NCI-H2029 treated with DMSO at 0.1 percent for 48 hours (cell line): ENCODE results near the gene UGT1A7.
"Not testable (repeated sequence)": the region's sequence is repeated elsewhere in the genome, so short reads cannot be mapped to it uniquely, and the experiment has no call there.

Experiments used
- DNase-seq: peaks from one replicate; lab custom pipeline; 2025; lab: John Stamatoyannopoulos, UW

Gene UGT1A7

GRCh38 chr2:233681521-233682099 is at the start of gene UGT1A7:
UGT1A7 (plus strand) TSS chr2:233681901; CDS start chr2:233681938, 37 bp downstream.
- no peak for DNase-seq

- DNase-seq = not testable (repeated sequence)
Measured at GRCh38 chr2:233636306-233636705, 45.4 kb upstream of the UGT1A7 start, which contains the start of gene UGT1A10. UGT1A10 (plus strand) TSS chr2:233636448; CDS start chr2:233636523, 75 bp downstream.

- no peak for DNase-seq
Measured at GRCh38 chr2:233638836-233639235, 42.9 kb upstream of the UGT1A7 start.

DNA sequence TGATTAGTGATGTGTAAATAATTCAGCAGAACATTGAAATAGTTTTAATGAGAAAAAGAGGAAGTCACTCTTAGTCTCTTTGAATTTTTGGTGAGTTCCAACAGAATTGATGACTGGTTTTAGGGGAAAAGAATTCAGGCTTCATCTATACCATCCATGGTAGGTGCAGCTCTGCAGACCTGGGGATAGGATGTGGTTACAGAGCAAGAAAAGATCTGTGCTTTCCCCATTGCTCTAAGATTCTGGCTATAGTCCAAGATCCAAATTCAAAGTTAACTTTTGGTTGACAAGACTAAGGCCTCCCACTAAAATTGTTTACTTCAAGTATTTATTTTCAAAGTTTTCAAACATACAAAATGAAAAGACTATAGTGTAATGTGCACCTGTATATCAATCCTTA is 41.8 kb upstream of the UGT1A7 start:
- no peak for DNase-seq

DNA sequence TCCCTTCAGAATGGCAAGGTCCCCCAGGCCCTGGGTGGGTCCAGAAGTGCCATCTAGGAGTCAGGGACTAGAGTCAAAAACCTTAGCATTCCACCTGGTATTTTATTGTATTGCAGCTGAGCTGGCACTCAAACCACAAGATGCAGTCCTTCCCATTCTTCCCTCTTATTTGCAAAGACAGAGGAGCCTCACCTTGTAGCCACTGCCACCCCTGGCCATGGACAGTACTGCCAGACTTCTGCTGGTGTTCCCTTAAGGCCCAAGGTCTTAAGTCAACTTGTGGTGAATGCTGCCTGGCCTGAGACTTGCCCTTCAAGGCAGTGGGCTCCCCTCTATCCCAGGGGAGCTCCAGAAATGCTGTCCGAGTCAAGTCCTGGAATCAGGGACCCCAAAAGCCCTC is 38.6 kb upstream of the UGT1A7 start:
- no peak for DNase-seq

- DNase-seq = not testable (repeated sequence)
Measured at GRCh38 chr2:233646033-233646432, 35.7 kb upstream of the UGT1A7 start.

DNA sequence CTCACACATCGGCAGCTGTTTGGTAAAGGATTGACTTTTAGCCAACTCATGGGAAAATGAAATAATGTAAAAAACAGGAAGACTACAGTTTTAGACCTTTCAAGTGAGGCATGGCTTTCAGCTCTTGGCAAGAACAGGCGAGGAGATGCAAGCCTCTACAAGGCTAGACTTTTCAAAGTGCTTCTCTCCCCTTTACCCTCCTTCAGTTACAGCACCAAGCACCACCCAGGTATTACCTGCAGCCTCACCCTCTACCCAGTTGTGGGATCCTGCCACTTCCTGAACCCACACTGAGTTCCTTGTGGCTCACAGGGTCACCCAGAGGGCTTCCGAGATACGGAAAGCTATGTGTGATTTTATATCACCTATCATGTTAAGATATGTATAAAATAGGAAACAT is 30.7 kb upstream of the UGT1A7 start:
- DNase-seq = no peak

DNA sequence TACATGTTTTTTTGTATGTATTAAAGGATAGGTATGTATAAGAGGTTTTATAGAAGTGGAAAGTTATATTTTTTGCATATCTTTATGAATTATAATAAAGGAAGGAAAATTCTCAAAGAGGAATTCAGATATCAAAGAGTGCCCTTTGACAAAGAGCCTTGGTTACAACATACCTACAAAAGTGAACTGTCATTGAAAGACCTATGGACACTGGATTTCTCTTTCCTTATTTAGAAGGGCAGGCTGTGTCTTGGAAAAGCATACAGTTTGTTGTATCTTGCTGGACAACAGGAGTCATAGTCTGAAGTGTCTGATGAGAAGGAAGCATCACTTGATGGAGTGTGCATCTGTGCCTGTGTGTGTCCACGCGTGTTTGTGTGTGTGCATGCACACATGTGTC is 30.3 kb upstream of the UGT1A7 start:
- no peak for DNase-seq

GRCh38 chr2:233654501-233654900 is 27.2 kb upstream of the UGT1A7 start:
- no peak for DNase-seq

DNA sequence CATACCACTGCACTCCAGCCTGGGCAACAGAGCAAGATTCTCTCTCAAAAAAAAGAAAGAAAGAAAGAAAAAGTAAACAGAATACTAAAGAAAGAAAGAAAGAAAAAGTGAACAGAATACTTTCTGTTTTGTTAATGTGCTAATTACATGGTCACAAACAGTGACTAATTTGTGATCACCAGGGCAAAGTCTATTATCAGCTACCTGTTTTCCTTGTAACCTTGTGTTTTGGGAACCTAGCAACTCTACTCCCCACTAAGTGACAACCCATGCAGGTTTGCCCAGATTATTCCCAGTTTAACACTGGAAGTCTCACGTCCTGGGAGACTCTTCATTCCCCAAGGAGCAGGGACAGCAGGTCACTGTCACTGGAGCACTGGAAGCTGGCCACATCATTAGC is 26.7 kb upstream of the UGT1A7 start:
- no peak for DNase-seq

GRCh38 chr2:233655943-233656342 is 25.8 kb upstream of the UGT1A7 start:
- not testable (repeated sequence) for DNase-seq

DNA sequence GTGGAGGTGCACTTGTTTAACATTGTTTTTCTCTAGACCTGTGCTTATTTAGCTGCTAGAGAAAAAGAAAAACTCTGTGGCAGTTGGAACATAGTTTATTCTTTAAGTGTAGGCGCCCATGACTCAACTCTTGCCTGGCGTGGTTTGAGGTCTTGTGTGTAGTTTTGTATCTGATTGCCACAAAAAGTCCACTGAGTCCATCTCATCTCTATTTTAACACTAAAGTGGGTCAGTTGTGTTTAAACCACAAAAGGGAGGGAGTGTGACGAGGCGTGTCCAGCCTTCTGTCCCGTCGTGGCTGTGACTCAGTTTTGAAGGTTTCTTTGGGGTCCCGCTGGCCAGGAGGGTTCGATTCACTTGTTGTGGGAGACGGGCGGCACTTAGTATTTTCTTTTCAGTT is 25.3 kb upstream of the UGT1A7 start:
- DNase-seq = no peak

- DNase-seq = no peak
Measured at GRCh38 chr2:233658610-233659009, 23.1 kb upstream of the UGT1A7 start.

- no peak for DNase-seq
Measured at GRCh38 chr2:233663911-233664310, 17.8 kb upstream of the UGT1A7 start.

DNA sequence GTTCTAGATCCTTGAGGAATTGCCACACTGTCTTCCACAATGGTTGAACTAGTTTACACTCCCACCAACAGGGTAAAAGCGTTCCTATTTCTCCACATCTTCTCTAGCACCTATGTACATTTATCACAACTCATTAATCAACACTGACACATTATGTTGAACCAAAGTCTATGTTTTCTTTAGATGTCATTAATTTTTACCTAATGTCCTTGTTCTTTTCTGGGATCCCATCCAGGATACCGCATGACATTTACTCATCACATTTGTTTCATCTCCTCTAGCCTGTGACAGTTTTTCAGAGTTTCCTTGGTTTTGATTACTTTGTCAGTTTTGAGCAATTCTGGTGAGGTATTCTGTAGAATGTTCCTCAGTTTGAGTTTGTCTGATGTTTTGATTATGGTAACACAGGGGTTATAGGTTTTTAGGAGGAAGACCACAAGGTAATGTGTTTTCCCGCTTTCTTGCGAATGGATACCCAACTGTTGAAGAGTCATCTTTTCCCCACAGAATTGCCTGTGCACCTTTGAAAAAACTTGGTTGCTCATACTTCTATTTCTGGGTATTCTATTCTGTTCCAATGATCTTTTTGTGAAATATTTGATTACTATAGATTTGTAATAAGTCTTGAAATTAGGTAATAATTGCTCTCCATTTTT is 13.0 kb upstream of the UGT1A7 start:
- DNase-seq = no peak

DNA sequence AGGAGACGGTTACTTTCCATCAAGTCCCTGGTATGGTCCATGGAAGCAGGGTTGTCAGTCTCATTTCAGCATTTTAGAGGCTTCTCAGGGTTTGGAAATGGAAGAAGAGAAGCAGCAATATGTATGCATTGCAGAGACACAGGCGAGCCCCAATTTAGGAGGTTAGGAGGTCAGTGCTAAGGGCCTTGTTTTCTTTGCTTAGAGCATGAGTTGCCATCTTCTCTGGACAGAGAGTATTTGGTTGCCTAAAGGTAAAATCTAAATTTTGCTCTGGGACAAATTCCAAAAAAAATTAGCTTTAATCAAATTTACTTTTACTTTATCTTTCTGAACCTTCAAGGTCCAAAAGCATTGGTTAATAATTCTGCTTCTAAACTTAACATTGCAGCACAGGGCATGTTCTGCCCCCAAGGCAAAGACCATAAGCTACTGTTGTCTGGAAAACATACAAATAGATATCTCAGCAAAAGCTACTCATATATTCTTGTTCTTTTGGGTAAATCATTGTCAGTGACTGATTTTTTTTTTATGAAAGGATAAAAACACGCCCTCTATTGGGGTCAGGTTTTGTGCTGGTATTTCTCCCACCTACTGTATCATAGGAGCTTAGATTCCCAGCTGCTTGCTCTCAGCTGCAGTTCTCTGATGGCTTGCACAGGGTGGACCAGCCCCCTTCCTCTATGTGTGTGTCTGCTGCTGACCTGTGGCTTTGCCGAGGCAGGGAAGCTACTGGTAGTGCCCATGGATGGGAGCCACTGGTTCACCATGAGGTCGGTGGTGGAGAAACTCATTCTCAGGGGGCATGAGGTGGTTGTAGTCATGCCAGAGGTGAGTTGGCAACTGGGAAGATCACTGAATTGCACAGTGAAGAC is 10.2 kb upstream of the UGT1A7 start, which contains the start of gene UGT1A9:
UGT1A9 (plus strand) TSS at position 609 of the 872 bp plus-strand sequence; CDS start at position 646, 37 bp downstream.
- DNase-seq = no peak

GRCh38 chr2:233672886-233673285 is 8.8 kb upstream of the UGT1A7 start:
- no peak for DNase-seq

DNA sequence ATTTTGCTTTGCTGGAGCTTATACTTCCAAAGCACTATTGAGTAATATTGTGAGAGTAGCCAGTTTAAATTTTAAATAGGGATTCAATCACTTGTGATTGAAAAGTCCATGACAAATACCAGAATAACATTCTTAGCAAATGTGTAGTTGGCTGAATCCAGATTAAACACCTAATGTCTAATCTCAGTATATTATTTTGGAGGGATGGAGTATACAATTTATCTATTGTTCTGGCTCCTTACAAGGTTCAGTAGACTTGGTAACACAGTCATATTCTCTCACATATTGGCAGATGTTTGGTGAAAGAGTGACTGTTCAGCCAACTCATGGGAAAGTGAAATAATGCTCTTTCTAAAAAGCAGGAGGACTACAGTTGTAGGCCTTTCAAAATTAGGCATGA is 7.8 kb upstream of the UGT1A7 start:
- DNase-seq = no peak

DNA sequence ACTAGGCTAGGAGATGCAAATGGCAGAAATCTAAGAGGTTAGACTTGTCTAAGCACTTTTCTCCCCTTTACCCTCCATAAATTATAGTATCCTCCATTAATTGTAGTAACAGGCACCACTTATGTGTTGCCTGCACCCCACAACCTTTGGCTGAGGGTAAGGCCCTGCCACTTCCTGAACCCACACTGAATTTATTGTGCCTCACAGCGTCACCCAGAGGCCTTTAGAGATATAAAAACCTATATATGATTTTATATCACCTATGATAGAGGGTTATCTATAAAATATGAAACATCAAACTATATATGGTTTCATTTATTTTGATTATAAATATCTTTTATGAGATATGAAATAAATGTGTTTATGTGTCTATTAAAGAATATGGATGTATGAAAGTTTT is 7.4 kb upstream of the UGT1A7 start:
- DNase-seq = no peak

GRCh38 chr2:233674995-233675394 is 6.7 kb upstream of the UGT1A7 start:
- no peak for DNase-seq

GRCh38 chr2:233676046-233676445 is 5.7 kb upstream of the UGT1A7 start:
- no peak for DNase-seq

GRCh38 chr2:233679196-233679595 is 2.5 kb upstream of the UGT1A7 start:
- DNase-seq = no peak
